CD14-positive monocyte (primary cell): ENCODE results near the gene RNF128. TPM values are rescaled to one million over a fixed set of nuclear protein-coding genes. Genes with fewer than 3 reads are reported as not detected.

Source experiments
- DNase-seq, 3 donors: peaks; one replicate each; pipeline ENCODE4 v3.0.0-alpha.2; 2011 to 2022
- H2AFZ ChIP-seq: 2 replicates; pipeline ENCODE4 v1.6.0; 2012; ENCODE audit warnings: mild to moderate bottlenecking, low read depth, low read length, inconsistent platforms; ENCODE audit not compliant: insufficient read depth, poor library complexity, severe bottlenecking
- H3K27ac ChIP-seq, 2 donors: 1 replicate in 1 of 2; 2 replicates in 1 of 2; pipeline ENCODE4 v1.5.1; 2012 to 2013; ENCODE audit warnings: low read length in 2 of 2, control low read depth in 1 of 2, inconsistent platforms in 1 of 2, low read depth in 1 of 2, mild to moderate bottlenecking in 1 of 2
- H3K27me3 ChIP-seq, 2 donors: one replicate each; pipeline versions ENCODE4 v1.6.0 to v1.6.1; 2011 to 2013; ENCODE audit warnings: low read length in 2 of 2; ENCODE audit not compliant: control insufficient read depth in 2 of 2, insufficient read depth in 2 of 2
- H3K36me3 ChIP-seq, 2 donors: replicated peaks in 1 of 2; 1 replicate in 1 of 2; 2 replicates in 1 of 2; pipeline versions ENCODE4 v1.5.1 to v1.6.1; 2012 to 2013; ENCODE audit warnings: low read length in 2 of 2, control low read depth in 1 of 2, inconsistent platforms in 1 of 2, mild to moderate bottlenecking in 1 of 2; ENCODE audit not compliant: insufficient read depth in 2 of 2, control insufficient read depth in 1 of 2
- H3K4me1 ChIP-seq, 2 donors: 1 replicate in 1 of 2; 2 replicates in 1 of 2; pipeline versions ENCODE4 v1.5.1 to v1.6.1; 2012 to 2013; ENCODE audit warnings: low read length in 2 of 2, control low read depth in 1 of 2, inconsistent platforms in 1 of 2, mild to moderate bottlenecking in 1 of 2, moderate library complexity in 1 of 2; ENCODE audit not compliant: insufficient read depth in 2 of 2, control insufficient read depth in 1 of 2
- H3K4me2 ChIP-seq: replicated peaks from 2 replicates; pipeline ENCODE3; 2012; ENCODE audit warnings: low read length, moderate library complexity, mild to moderate bottlenecking; ENCODE audit not compliant: poor library complexity, severe bottlenecking; ENCODE audit errors: extremely low read depth
- H3K4me3 ChIP-seq, 3 experiments: fragments of 200-600 bp in 1 of 3; sonication (generic) in 1 of 3; replicated peaks in 1 of 3; 1 replicate in 2 of 3; 2 replicates in 1 of 3; pipeline ENCODE4 v1.5.1; 2011 to 2013; ENCODE audit warnings: low read length in 3 of 3, mild to moderate bottlenecking in 3 of 3, control low read depth in 2 of 3, low read depth in 2 of 3, inconsistent platforms in 1 of 3, moderate library complexity in 1 of 3
- H3K79me2 ChIP-seq: 2 replicates; pipeline ENCODE4 v1.6.0; 2012; ENCODE audit warnings: mild to moderate bottlenecking, control low read depth, inconsistent platforms, low read length, moderate library complexity; ENCODE audit not compliant: insufficient read depth
- H3K9ac ChIP-seq: 2 replicates; pipeline ENCODE4 v1.6.0; 2017; ENCODE audit warnings: low read length, mild to moderate bottlenecking; ENCODE audit not compliant: insufficient read depth, poor library complexity, severe bottlenecking
- H3K9me3 ChIP-seq, 2 donors: replicated peaks in 1 of 2; 1 replicate in 1 of 2; 2 replicates in 1 of 2; pipeline versions ENCODE4 v1.5.1 to v1.6.1; 2012 to 2013; ENCODE audit warnings: low read length in 2 of 2, control low read depth in 1 of 2; ENCODE audit not compliant: control insufficient read depth in 1 of 2, insufficient read depth in 1 of 2
- H4K20me1 ChIP-seq: 2 replicates; pipeline ENCODE4 v1.6.0; 2012; ENCODE audit warnings: mild to moderate bottlenecking, low read length, control low read depth, moderate library complexity; ENCODE audit not compliant: insufficient read depth
- H3K27ac Mint-ChIP-seq, 7 donors: one replicate each; pipeline ENCODE4 v1.8.0; 2020; ENCODE audit warnings: mild to moderate bottlenecking in 7 of 7, mixed read lengths in 7 of 7, moderate library complexity in 6 of 7, inconsistent platforms in 2 of 7
- H3K27me3 Mint-ChIP-seq, 3 donors: one replicate each; pipeline ENCODE4 v1.8.0; 2021 to 2022; ENCODE audit warnings: low read depth in 3 of 3, mild to moderate bottlenecking in 3 of 3, mixed read lengths in 3 of 3, moderate library complexity in 3 of 3, inconsistent platforms in 1 of 3
- H3K36me3 Mint-ChIP-seq, 2 donors: one replicate each; pipeline ENCODE4 v1.8.0; 2020; ENCODE audit warnings: mixed read lengths in 2 of 2, inconsistent platforms in 1 of 2, mild to moderate bottlenecking in 1 of 2
- H3K4me1 Mint-ChIP-seq: one replicate; pipeline ENCODE4 v1.8.0; 2020; ENCODE audit warnings: mild to moderate bottlenecking, mixed read lengths
- H3K4me3 Mint-ChIP-seq, 2 donors: one replicate each; pipeline ENCODE4 v1.8.0; 2020; ENCODE audit warnings: mild to moderate bottlenecking in 2 of 2, mixed read lengths in 2 of 2, moderate library complexity in 1 of 2
- H3K9me3 Mint-ChIP-seq, 7 donors: one replicate each; pipeline ENCODE4 v1.8.0; 2020 to 2022; ENCODE audit warnings: mixed read lengths in 7 of 7, mild to moderate bottlenecking in 6 of 7, moderate library complexity in 6 of 7, inconsistent platforms in 2 of 7
- CTCF ChIP-seq: fragments of 200-600 bp; IDR thresholded peaks from one replicate; pipeline ENCODE4 v1.8.0; 2022; ENCODE audit warnings: antibody characterized with exemption, mild to moderate bottlenecking
- WGBS: methylation state at CpG from one replicate; pipeline ENCODE4 v1.1.5; 2013; ENCODE audit warnings: missing lambda C conversion rate; ENCODE audit not compliant: insufficient coverage; 5-methylcytosine and 5-hydroxymethylcytosine counted together
- intact Hi-C, 2 donors: fragments of 100-400 bp; cut with micrococcal nuclease; formaldehyde crosslinking; loops; one replicate each; pipeline versions ENCODE4 v1.15.0 to v1.15.1; 2023
- polyA plus RNA-seq, 3 donors: library from polyadenylated mRNA; depleted of rRNA in 1 of 3; unstranded in 2 of 3; stranded (reverse) in 1 of 3; fragments of 300-500 nt in 2 of 3; fragments of >200 nt in 1 of 3; fragmentation: Illumina TruSeq in 2 of 3; gene quantifications; 1 replicate in 2 of 3; 2 replicates in 1 of 3; pipeline ENCODE4 v1.2.3, GENCODE V29; 2012 to 2021

Gene RNF128
- polyA plus RNA-seq, 3 donors, result not detected

DNA sequence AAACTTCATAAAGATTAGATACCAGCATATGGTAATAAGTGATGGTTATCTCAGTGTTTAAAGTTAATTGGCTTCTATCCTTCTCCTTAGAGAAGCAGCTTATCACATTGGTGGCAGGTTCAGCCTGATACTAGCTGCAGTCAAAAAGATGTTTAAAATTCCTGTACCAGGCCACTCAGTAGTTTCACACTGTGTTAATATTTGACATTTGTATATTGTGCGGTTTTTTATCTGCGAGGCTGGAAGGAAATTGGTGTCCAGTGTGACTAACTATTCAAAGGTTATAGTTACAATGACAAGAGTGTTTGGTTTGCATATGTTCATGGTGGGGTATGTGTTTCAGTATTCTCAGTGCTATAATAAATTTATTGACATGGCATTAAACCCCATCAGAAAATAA lies 48.5 kb downstream of the RNF128 start:
- Mint-ChIP-seq H3K9me3 (peaks cover 0 to 5% (median 0%) of the 10 kb centered on the region in 7 donors), H3K27me3 (no peaks in the 10 kb centered on the region), H3K4me1 (no peaks in the 10 kb centered on the region), H3K27ac (no peak overlapping the region), H3K36me3 (no peaks in the 10 kb centered on the region), H3K4me3 (no peak overlapping the region)
- Histone ChIP-seq H2AFZ (no peak overlapping the region), H3K27me3 (no peaks in the 10 kb centered on the region), H3K4me3 (no peak overlapping the region), H3K4me1 (no peaks in the 10 kb centered on the region), H3K4me2 (no peak overlapping the region), H4K20me1 (no peaks in the 10 kb centered on the region), H3K79me2 (no peaks in the 10 kb centered on the region), H3K27ac (no peak overlapping the region), H3K36me3 (no peaks in the 10 kb centered on the region), H3K9ac (no peak overlapping the region), H3K9me3 (no peaks in the 10 kb centered on the region)
- intact Hi-C loops, result no loop called here
- no peak for DNase-seq
- no CpG with 5 or more reads among the region's 2 CpGs for WGBS
- TF ChIP-seq CTCF, result no peak

DNA sequence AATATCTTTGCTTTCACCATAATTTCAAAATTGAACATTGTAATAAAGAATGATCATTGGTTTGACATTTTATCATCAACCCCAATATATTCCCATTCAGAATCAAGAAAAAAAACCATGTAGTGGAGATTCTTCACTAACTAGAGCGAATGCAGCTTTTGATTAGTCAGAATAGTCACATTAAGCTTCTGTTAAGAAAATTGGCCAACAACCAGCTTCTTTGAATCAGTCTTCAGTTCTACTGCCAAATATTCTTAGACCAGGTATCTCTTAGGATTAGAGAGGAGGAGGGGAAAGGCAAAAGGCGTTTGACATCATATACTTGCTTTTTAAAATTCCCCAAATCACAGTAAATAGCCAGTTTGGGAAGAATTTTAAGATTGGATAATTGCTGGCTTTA lies 53.8 kb downstream of the RNF128 start:
- no peak overlapping the region for H2AFZ ChIP-seq
- intact Hi-C loops, result no loop called here

More for the DNA sequence above, 53.8 kb downstream of the RNF128 start:
- Mint-ChIP-seq H3K36me3 (no peaks in the 10 kb centered on the region), H3K9me3 (no peaks in the 10 kb centered on the region), H3K27me3 (peaks cover 2 to 7% (median 2%) of the 10 kb centered on the region in 3 donors), H3K4me1 (no peaks in the 10 kb centered on the region), H3K4me3 (no peak overlapping the region), H3K27ac (no peak overlapping the region)
- Histone ChIP-seq H3K4me1 (no peaks in the 10 kb centered on the region), H3K79me2 (no peaks in the 10 kb centered on the region), H3K9ac (no peak overlapping the region), H3K27ac (no peak overlapping the region), H3K27me3 (no peaks in the 10 kb centered on the region), H3K36me3 (no peaks in the 10 kb centered on the region), H4K20me1 (no peaks in the 10 kb centered on the region), H3K4me2 (no peak overlapping the region), H3K9me3 (no peaks in the 10 kb centered on the region), H3K4me3 (no peak overlapping the region)
- WGBS, result no CpG with 5 or more reads among the region's 2 CpGs
- TF ChIP-seq CTCF, result no peak
- DNase-seq, result no peak
